HL-60 (cell line): Measurements from ENCODE around the gene INTS4.
A peak's percentile ranks its signal among the peaks of the same experiment; 100 is the strongest.

Experiments used
- DNase-seq, 2 experiments: peaks; one replicate each; pipeline ENCODE4 v3.0.0-alpha.2; 2010 to 2020; ENCODE audit warnings: low read depth in 1 of 2, low spot score in 1 of 2
- H3K27ac ChIP-seq: fragments of 250-450 bp; sonication (Bioruptor Pico); replicated peaks from 2 replicates; pipeline ENCODE4 v1.5.1; 2020; ENCODE audit warnings: mild to moderate bottlenecking, moderate library complexity
- H3K27me3 ChIP-seq: fragments of 250-450 bp; sonication (Bioruptor Pico); 2 replicates; pipeline ENCODE4 v1.5.1; 2021; ENCODE audit warnings: mild to moderate bottlenecking, moderate library complexity; ENCODE audit not compliant: insufficient read depth, poor library complexity, severe bottlenecking
- H3K4me3 ChIP-seq: replicated peaks from 2 replicates; pipeline ENCODE4 v1.5.1; 2011; ENCODE audit warnings: mild to moderate bottlenecking, control low read depth, low read length; ENCODE audit not compliant: insufficient read depth
- CTCF ChIP-seq: IDR thresholded peaks from one replicate; pipeline ENCODE4 v1.5.1; 2011; ENCODE audit warnings: low read length, control low read depth, inconsistent platforms; ENCODE audit not compliant: insufficient read depth
- GABPA ChIP-seq: IDR thresholded peaks from 2 replicates; pipeline ENCODE4 v1.6.1; 2012; ENCODE audit warnings: low read depth
- POLR2AphosphoS5 ChIP-seq: IDR thresholded peaks from 2 replicates; pipeline ENCODE4 v1.6.1; 2012; ENCODE audit warnings: low read depth
- REST ChIP-seq: IDR thresholded peaks from 2 replicates; pipeline ENCODE4 v1.6.1; 2012; ENCODE audit warnings: low read depth; ENCODE audit not compliant: insufficient replicate concordance
- SPI1 ChIP-seq: IDR thresholded peaks from 2 replicates; pipeline ENCODE4 v1.6.1; 2012; ENCODE audit warnings: low read depth, mild to moderate bottlenecking, borderline replicate concordance

Gene INTS4

GRCh38 chr11:77884186-77884828, 110.2 kb downstream of the INTS4 start:
- Histone ChIP-seq H3K27me3 (no peaks in the 10 kb centered on the region), H3K27ac (peak overlapping the region; percentile 17; the same call in 1 of the 2 replicates), H3K4me3 (no peak overlapping the region)
- TF ChIP-seq CTCF: no peak
- no peak for TF ChIP-seq SPI1
- no peak for TF ChIP-seq GABPA
- TF ChIP-seq POLR2AphosphoS5: no peak
- TF ChIP-seq REST: no peak
- peak in 1 of 2 experiments; percentile 49 for DNase-seq

GRCh38 chr11:77883775-77884174, 110.7 kb downstream of the INTS4 start:
- Histone ChIP-seq H3K27me3 (no peaks in the 10 kb centered on the region), H3K4me3 (no peak overlapping the region), H3K27ac (0 out of 2 replicates have a peak overlapping the region, but pooled peaks have one; percentile 17)
- TF ChIP-seq GABPA: no peak
- no peak for TF ChIP-seq SPI1
- TF ChIP-seq CTCF: no peak
- TF ChIP-seq POLR2AphosphoS5: no peak
- no peak for TF ChIP-seq REST
- DNase-seq: no peak

GRCh38 chr11:77882396-77882795, 112.1 kb downstream of the INTS4 start:
- DNase-seq: no peak
- TF ChIP-seq REST (no peak), POLR2AphosphoS5 (no peak), CTCF (no peak), SPI1 (no peak), GABPA (no peak)
- H3K27ac ChIP-seq: no peak overlapping the region
- H3K27me3 ChIP-seq: no peaks in the 10 kb centered on the region
- H3K4me3 ChIP-seq: no peak overlapping the region
